PC-3 (cell line): ENCODE measurements around the gene CHST9.

Source experiments
- EZH2 ChIP-seq: fragments of 300-600 bp; sonication (generic); IDR thresholded peaks from one replicate; pipeline ENCODE4 v1.6.1; 2017; ENCODE audit warnings: antibody characterized with exemption, mild to moderate bottlenecking, low read length; ENCODE audit not compliant: unreplicated experiment
- EZH2phosphoT487 ChIP-seq: fragments of 300-600 bp; sonication (generic); IDR thresholded peaks from 2 replicates; pipeline ENCODE4 v1.6.1; 2018; ENCODE audit warnings: mild to moderate bottlenecking, antibody characterized with exemption, low read length, borderline replicate concordance
- TF ChIP-seq, protein P1 (sequence below): fragments of 300-600 bp; sonication (generic); conservative IDR thresholded peaks from 2 replicates; pipeline ENCODE4 v1.5.1; 2017; ENCODE audit warnings: antibody characterized with exemption, low read depth, mild to moderate bottlenecking, low read length

DNA sequence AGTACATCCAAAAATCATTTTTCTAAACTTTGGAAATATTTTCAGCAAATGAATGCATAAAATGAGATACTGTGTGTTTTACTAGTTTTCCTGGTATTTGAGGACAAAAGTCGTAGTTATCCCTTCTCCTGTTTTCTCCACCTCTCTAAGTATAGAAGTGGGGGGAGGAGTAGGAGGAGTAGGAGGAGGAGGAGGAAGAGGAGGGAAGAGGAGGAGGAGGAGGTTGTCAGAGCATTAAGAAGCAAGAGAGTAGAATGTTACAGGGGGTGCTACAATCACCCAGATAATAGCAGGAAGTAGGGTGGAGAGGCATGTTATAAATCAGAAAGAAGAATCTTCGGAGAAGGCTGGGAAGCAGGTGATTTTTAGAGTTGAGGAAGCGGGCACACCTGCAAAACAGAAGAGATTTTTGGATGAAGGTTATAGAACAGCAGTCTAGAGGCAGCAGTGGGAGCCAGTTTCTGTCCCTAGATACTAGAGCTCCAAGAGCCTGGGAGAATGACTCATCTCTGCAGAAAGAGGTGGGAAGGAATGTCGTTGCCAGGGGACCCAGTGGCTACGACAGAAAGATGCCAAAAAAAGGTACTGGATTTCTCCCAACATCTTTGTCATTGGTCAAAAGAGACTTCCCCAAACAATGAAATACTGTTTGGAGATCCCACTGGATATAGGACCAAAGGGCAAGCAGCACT lies 275.4 kb downstream of the CHST9 start:
- TF ChIP-seq EZH2 (no peak), EZH2phosphoT487 (no peak)
- TF ChIP-seq, protein P1, sequence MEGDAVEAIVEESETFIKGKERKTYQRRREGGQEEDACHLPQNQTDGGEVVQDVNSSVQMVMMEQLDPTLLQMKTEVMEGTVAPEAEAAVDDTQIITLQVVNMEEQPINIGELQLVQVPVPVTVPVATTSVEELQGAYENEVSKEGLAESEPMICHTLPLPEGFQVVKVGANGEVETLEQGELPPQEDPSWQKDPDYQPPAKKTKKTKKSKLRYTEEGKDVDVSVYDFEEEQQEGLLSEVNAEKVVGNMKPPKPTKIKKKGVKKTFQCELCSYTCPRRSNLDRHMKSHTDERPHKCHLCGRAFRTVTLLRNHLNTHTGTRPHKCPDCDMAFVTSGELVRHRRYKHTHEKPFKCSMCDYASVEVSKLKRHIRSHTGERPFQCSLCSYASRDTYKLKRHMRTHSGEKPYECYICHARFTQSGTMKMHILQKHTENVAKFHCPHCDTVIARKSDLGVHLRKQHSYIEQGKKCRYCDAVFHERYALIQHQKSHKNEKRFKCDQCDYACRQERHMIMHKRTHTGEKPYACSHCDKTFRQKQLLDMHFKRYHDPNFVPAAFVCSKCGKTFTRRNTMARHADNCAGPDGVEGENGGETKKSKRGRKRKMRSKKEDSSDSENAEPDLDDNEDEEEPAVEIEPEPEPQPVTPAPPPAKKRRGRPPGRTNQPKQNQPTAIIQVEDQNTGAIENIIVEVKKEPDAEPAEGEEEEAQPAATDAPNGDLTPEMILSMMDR = no peak
